NK-92 (cell line): Measurements from ENCODE around the gene XG.
"Not testable (repeated sequence)": the region's sequence is repeated elsewhere in the genome, so short reads cannot be mapped to it uniquely, and the experiment has no call there.

Source experiments
- DNase-seq: peaks from one replicate; lab custom pipeline; 2025; ENCODE audit not compliant: unreplicated experiment; lab: John Stamatoyannopoulos, UW

Gene XG

GRCh38 chrX:2812161-2812907 lies 60.5 kb downstream of the XG start:
- not testable (repeated sequence) for DNase-seq

GRCh38 chrX:2817036-2817435 lies 65.2 kb downstream of the XG start:
- DNase-seq, result no peak

GRCh38 chrX:2819345-2820135 lies 67.7 kb downstream of the XG start:
- DNase-seq, result no peak

- no peak for DNase-seq
Measured at GRCh38 chrX:2820136-2820771, 68.4 kb downstream of the XG start.

GRCh38 chrX:2823795-2824386 lies 72.1 kb downstream of the XG start:
- DNase-seq, result no peak

- DNase-seq, result no peak
Measured at GRCh38 chrX:2824886-2825285, 73.0 kb downstream of the XG start.

GRCh38 chrX:2828344-2828958 lies 76.6 kb downstream of the XG start, which contains the start of gene GYG2:
Gene GYG2 (plus strand): TSS chrX:2828930. CDS start chrX:2830189, 1,259 bp downstream.
- no peak for DNase-seq

- no peak for DNase-seq
Measured at GRCh38 chrX:2828959-2829411, 77.1 kb downstream of the XG start.

GRCh38 chrX:2829469-2830246 lies 77.8 kb downstream of the XG start:
- no peak for DNase-seq

GRCh38 chrX:2831471-2832228 lies 79.8 kb downstream of the XG start:
- no peak for DNase-seq

- no peak for DNase-seq
Measured at GRCh38 chrX:2837961-2838360, 86.1 kb downstream of the XG start.

GRCh38 chrX:2840961-2841360 lies 89.1 kb downstream of the XG start:
- DNase-seq, result no peak

- DNase-seq, result no peak
Measured at GRCh38 chrX:2841537-2841936, 89.7 kb downstream of the XG start.

- no peak for DNase-seq
Measured at GRCh38 chrX:2846992-2847391, 95.2 kb downstream of the XG start.

GRCh38 chrX:2848871-2849301 lies 97.0 kb downstream of the XG start:
- DNase-seq, result no peak

- DNase-seq, result no peak
Measured at GRCh38 chrX:2854918-2855317, 103.1 kb downstream of the XG start.

- DNase-seq, result no peak
Measured at GRCh38 chrX:2855761-2856160, 103.9 kb downstream of the XG start.

GRCh38 chrX:2857566-2857965 lies 105.7 kb downstream of the XG start:
- no peak for DNase-seq

- no peak for DNase-seq
Measured at GRCh38 chrX:2859197-2859797, 107.5 kb downstream of the XG start.
